ENCODE data around the gene PSMA5.
"Not testable (repeated sequence)": the region's sequence is repeated elsewhere in the genome, so short reads cannot be mapped to it uniquely, and the experiment has no call there.

The PSMA5 gene

GRCh38 chr1:109432336-109432735 is 6.1 kb upstream of the PSMA5 start:
- DNase-seq (ENCODE audit: low spot score): peak; percentile 71

GRCh38 chr1:109427171-109427467 is 871 bp upstream of the PSMA5 start:
- DNase-seq (ENCODE audit: low spot score): no peak

GRCh38 chr1:109425391-109426280 is 612 bp downstream of the PSMA5 start:
- peak; percentile 41 for DNase-seq (ENCODE audit: low spot score)

GRCh38 chr1:109423498-109423897 is 2.8 kb downstream of the PSMA5 start:
- DNase-seq (ENCODE audit: low spot score): no peak

GRCh38 chr1:109412551-109412950 is 13.7 kb downstream of the PSMA5 start:
- no peak for DNase-seq (ENCODE audit: low spot score)

GRCh38 chr1:109404838-109405237 is 21.4 kb downstream of the PSMA5 start:
- no peak for DNase-seq (ENCODE audit: low spot score)

GRCh38 chr1:109402025-109402424 is 24.2 kb downstream of the PSMA5 start:
- no peak for DNase-seq (ENCODE audit: low spot score)

- DNase-seq (ENCODE audit: low spot score): no peak
Measured at GRCh38 chr1:109400035-109400655, 26.1 kb downstream of the PSMA5 start.

- DNase-seq (ENCODE audit: low spot score): peak; percentile 55
Measured at GRCh38 chr1:109399326-109399957, 26.8 kb downstream of the PSMA5 start.

GRCh38 chr1:109398343-109399225 is 27.7 kb downstream of the PSMA5 start:
- no peak for DNase-seq (ENCODE audit: low spot score)

- DNase-seq (ENCODE audit: low spot score): peak; percentile 86
Measured at GRCh38 chr1:109397581-109398342, 28.5 kb downstream of the PSMA5 start, which contains the start of gene SORT1. Gene SORT1, minus strand, starts transcription at chr1:109397918. Its CDS starts 26 bp downstream, at chr1:109397892.

GRCh38 chr1:109396871-109397580 is 29.2 kb downstream of the PSMA5 start:
- DNase-seq (ENCODE audit: low spot score): no peak

GRCh38 chr1:109396513-109396839 is 29.8 kb downstream of the PSMA5 start:
- no peak for DNase-seq (ENCODE audit: low spot score)

GRCh38 chr1:109395602-109396512 is 30.4 kb downstream of the PSMA5 start:
- DNase-seq (ENCODE audit: low spot score): no peak

GRCh38 chr1:109395282-109395599 is 31.0 kb downstream of the PSMA5 start:
- DNase-seq (ENCODE audit: low spot score): not testable (repeated sequence)

- DNase-seq (ENCODE audit: low spot score): no peak
Measured at GRCh38 chr1:109394591-109395281, 31.5 kb downstream of the PSMA5 start.

- DNase-seq (ENCODE audit: low spot score): no peak
Measured at GRCh38 chr1:109393617-109394233, 32.5 kb downstream of the PSMA5 start.

- no peak for DNase-seq (ENCODE audit: low spot score)
Measured at GRCh38 chr1:109392788-109393616, 33.2 kb downstream of the PSMA5 start.
